ENCODE results near the gene RPL31.

RPL31 gene

DNA sequence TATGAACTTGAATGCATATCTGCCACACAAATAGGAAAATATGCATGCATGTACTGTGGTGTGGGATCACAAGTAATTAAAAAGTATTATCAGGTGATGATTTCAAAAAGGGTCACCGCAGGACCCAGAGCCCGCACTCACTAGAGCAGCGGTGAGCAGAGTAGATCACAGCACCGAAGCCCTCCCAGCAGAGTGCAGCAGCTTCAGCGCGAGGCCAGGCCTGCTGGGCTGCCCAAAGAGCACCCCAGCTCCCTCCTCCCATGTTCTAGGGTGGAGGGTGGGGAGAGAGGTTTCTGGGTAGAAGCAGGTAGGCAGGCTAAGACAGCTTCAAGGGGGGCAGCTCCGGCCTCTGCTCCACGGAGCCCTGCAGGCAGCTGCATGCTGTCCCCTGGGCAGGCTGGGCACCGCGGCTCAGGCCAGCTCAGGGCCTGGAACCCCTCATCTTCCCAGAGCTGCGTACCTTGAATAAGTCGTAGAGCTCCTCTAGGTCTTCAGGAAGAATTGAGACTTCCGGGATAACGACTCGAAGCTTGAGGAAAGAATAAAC lies 24.9 kb downstream of the RPL31 start:
- H2BK120ac ChIP-seq (ENCODE audit: low read depth, low read length) = no peak overlapping the region
- no peak overlapping the region for H2BK15ac ChIP-seq (ENCODE audit: low read length)
- H3K36me3 ChIP-seq (replicated peaks in 1 of 2; ENCODE audit: control insufficient read depth in 2 of 2, insufficient read depth in 2 of 2, low read length in 2 of 2) = peaks cover 6 to 26% of the 10 kb centered on the region in 2 donors
- no peak overlapping the region for H3K4ac ChIP-seq (ENCODE audit: low read length)
- peaks cover 4 to 7% of the 10 kb centered on the region in 2 donors for H3K9me3 ChIP-seq (replicated peaks in 1 of 2; ENCODE audit: control insufficient read depth in 2 of 2, insufficient read depth in 1 of 2, low read depth in 1 of 2, low read length in 2 of 2)
- H3K4me1 ChIP-seq (ENCODE audit: control insufficient read depth in 2 of 2, insufficient read depth in 1 of 2, low read depth in 1 of 2, low read length in 2 of 2) = peaks cover 10 to 11% of the 10 kb centered on the region in 2 donors
- no peak overlapping the region for H3K4me3 ChIP-seq (ENCODE audit: low read length in 2 of 2)
- H4K8ac ChIP-seq (ENCODE audit: low read depth, low read length) = no peak overlapping the region
- no peak overlapping the region for H2BK5ac ChIP-seq (ENCODE audit: low read length)
- H2AK5ac ChIP-seq (ENCODE audit: low read depth, low read length) = peak overlapping the region; percentile 73
- H3K23ac ChIP-seq (ENCODE audit: low read depth, low read length, poor library complexity) = no peak overlapping the region
- H3K9ac ChIP-seq (ENCODE audit: low read depth, low read length, poor library complexity) = peak overlapping the region; percentile 39
- H3K79me1 ChIP-seq (ENCODE audit: low read depth, low read length) = no peaks in the 10 kb centered on the region
- no peaks in the 10 kb centered on the region for H3K27me3 ChIP-seq (ENCODE audit: control insufficient read depth in 3 of 3, insufficient read depth in 3 of 3, low read depth in 1 of 3, low read length in 3 of 3)
- H3K4me2 ChIP-seq (ENCODE audit: insufficient read depth, low read length, poor library complexity, severe bottlenecking) = no peak overlapping the region
- no CpG with 5 or more reads among the region's 15 CpGs for WGBS, 2 donors (ENCODE audit: extremely low coverage in 2 of 2, insufficient read length in 2 of 2, insufficient replicate concordance in 1 of 2)
- DNase-seq (ENCODE audit: low spot score) = no peak
- H3K18ac ChIP-seq (ENCODE audit: low read length) = peak overlapping the region; percentile 67
- H2AFZ ChIP-seq (ENCODE audit: low read length) = no peak overlapping the region
- no peak overlapping the region for H2BK12ac ChIP-seq (ENCODE audit: low read length)
- H3K14ac ChIP-seq (ENCODE audit: low read length) = peak overlapping the region; percentile 59
- no peak overlapping the region for H3K27ac ChIP-seq (replicated peaks; ENCODE audit: low read length)
- no peak overlapping the region for H4K91ac ChIP-seq (ENCODE audit: low read depth, low read length, poor library complexity)

DNA sequence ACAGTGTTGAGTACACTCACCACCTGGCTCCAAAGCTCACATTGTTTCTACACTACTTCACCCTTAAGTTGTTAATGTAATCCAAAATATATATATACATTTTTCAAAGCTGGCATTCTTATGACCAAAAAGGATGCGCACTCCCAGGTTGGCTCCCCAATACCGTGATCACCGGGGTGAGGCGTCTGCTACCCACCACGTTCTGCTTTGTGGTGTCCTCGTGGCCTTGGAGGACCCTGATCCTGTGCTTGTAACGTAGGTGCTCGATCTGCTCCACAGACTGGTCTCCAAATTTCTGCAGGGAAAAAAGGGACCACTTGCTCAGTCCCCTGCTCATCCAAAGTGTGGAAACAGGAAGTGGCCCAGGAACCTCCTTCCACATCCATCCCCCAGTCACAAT lies 25.8 kb downstream of the RPL31 start:
- H4K8ac ChIP-seq (ENCODE audit: low read depth, low read length) = no peak overlapping the region
- no peak for DNase-seq (ENCODE audit: low spot score)
- H2BK120ac ChIP-seq (ENCODE audit: low read depth, low read length) = no peak overlapping the region
- no peak overlapping the region for H2AK5ac ChIP-seq (ENCODE audit: low read depth, low read length)
- no peak overlapping the region for H3K27ac ChIP-seq (replicated peaks; ENCODE audit: low read length)
- H3K4me1 ChIP-seq (ENCODE audit: control insufficient read depth in 2 of 2, insufficient read depth in 1 of 2, low read depth in 1 of 2, low read length in 2 of 2) = peaks cover 10 to 11% of the 10 kb centered on the region in 2 donors
- no peak overlapping the region for H3K14ac ChIP-seq (ENCODE audit: low read length)
- H2BK5ac ChIP-seq (ENCODE audit: low read length) = no peak overlapping the region
- no peaks in the 10 kb centered on the region for H3K27me3 ChIP-seq (ENCODE audit: control insufficient read depth in 3 of 3, insufficient read depth in 3 of 3, low read depth in 1 of 3, low read length in 3 of 3)
- H2BK15ac ChIP-seq (ENCODE audit: low read length) = no peak overlapping the region
- H4K91ac ChIP-seq (ENCODE audit: low read depth, low read length, poor library complexity) = no peak overlapping the region
- H2BK12ac ChIP-seq (ENCODE audit: low read length) = no peak overlapping the region
- H3K4me3 ChIP-seq (ENCODE audit: low read length in 2 of 2) = no peak overlapping the region
- H3K9me3 ChIP-seq (replicated peaks in 1 of 2; ENCODE audit: control insufficient read depth in 2 of 2, insufficient read depth in 1 of 2, low read depth in 1 of 2, low read length in 2 of 2) = peaks cover 4 to 7% of the 10 kb centered on the region in 2 donors
- H3K4ac ChIP-seq (ENCODE audit: low read length) = no peak overlapping the region
- no peaks in the 10 kb centered on the region for H3K79me1 ChIP-seq (ENCODE audit: low read depth, low read length)
- H3K18ac ChIP-seq (ENCODE audit: low read length) = no peak overlapping the region
- H2AFZ ChIP-seq (ENCODE audit: low read length) = no peak overlapping the region
- H3K23ac ChIP-seq (ENCODE audit: low read depth, low read length, poor library complexity) = no peak overlapping the region
- no peak overlapping the region for H3K9ac ChIP-seq (ENCODE audit: low read depth, low read length, poor library complexity)
- no CpG with 5 or more reads among the region's 8 CpGs for WGBS, 2 donors (ENCODE audit: extremely low coverage in 2 of 2, insufficient read length in 2 of 2, insufficient replicate concordance in 1 of 2)
- no peak overlapping the region for H3K4me2 ChIP-seq (ENCODE audit: insufficient read depth, low read length, poor library complexity, severe bottlenecking)
- peaks cover 5 to 17% of the 10 kb centered on the region in 2 donors for H3K36me3 ChIP-seq (replicated peaks in 1 of 2; ENCODE audit: control insufficient read depth in 2 of 2, insufficient read depth in 2 of 2, low read length in 2 of 2)

DNA sequence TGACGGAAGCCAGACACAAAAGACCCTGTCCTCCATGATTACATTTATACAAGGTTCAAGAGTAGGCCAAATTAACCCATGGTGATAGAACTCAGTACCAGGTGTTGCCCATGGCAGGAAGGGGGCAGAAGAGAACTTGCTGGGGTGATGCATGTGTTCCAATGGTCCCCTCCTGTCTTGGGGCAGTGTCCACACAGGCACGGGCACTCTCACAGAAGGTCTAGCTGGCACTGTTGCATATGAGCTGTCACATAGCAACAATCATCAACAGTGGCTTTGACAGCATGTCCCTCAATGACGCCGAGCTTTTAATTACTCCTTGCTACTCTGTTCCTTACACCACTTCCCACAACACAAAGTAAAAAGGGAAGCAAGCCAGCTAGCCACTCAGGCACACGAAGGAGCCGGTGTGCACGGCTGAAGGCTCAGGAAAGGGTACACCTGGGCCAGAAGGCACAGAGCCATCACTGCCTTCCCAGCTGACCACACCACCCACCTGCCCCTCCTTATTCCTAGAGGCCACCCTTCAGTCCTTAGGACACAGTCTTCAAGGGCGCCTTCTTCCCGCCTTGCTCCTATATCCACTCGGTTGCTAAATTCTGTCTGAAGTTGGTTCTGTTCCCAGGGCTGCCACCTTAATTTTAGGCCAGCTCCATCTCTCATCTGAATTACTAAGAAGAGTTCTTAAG lies 28.9 kb downstream of the RPL31 start:
- no peak overlapping the region for H3K4ac ChIP-seq (ENCODE audit: low read length)
- DNase-seq (ENCODE audit: low spot score) = no peak
- no peak overlapping the region for H3K18ac ChIP-seq (ENCODE audit: low read length)
- no peak overlapping the region for H3K14ac ChIP-seq (ENCODE audit: low read length)
- no peak overlapping the region for H4K91ac ChIP-seq (ENCODE audit: low read depth, low read length, poor library complexity)
- H3K9ac ChIP-seq (ENCODE audit: low read depth, low read length, poor library complexity) = no peak overlapping the region
- H3K23ac ChIP-seq (ENCODE audit: low read depth, low read length, poor library complexity) = no peak overlapping the region
- whole genome bisulfite sequencing, 2 donors (ENCODE audit: extremely low coverage in 2 of 2, insufficient read length in 2 of 2, insufficient replicate concordance in 1 of 2) = no CpG with 5 or more reads among the region's 10 CpGs
- H3K4me2 ChIP-seq (ENCODE audit: insufficient read depth, low read length, poor library complexity, severe bottlenecking) = no peak overlapping the region
- H2BK15ac ChIP-seq (ENCODE audit: low read length) = no peak overlapping the region
- H3K9me3 ChIP-seq (replicated peaks in 1 of 2; ENCODE audit: control insufficient read depth in 2 of 2, insufficient read depth in 1 of 2, low read depth in 1 of 2, low read length in 2 of 2) = peaks cover 4 to 7% of the 10 kb centered on the region in 2 donors
- H2AFZ ChIP-seq (ENCODE audit: low read length) = no peak overlapping the region
- H2BK12ac ChIP-seq (ENCODE audit: low read length) = no peak overlapping the region
- no peak overlapping the region for H3K4me3 ChIP-seq (ENCODE audit: low read length in 2 of 2)
- no peaks in the 10 kb centered on the region for H3K27me3 ChIP-seq (ENCODE audit: control insufficient read depth in 3 of 3, insufficient read depth in 3 of 3, low read depth in 1 of 3, low read length in 3 of 3)
- no peak overlapping the region for H2BK120ac ChIP-seq (ENCODE audit: low read depth, low read length)
- peaks cover 6 to 8% of the 10 kb centered on the region in 2 donors for H3K4me1 ChIP-seq (ENCODE audit: control insufficient read depth in 2 of 2, insufficient read depth in 1 of 2, low read depth in 1 of 2, low read length in 2 of 2)
- no peak overlapping the region for H2AK5ac ChIP-seq (ENCODE audit: low read depth, low read length)
- no peak overlapping the region for H2BK5ac ChIP-seq (ENCODE audit: low read length)
- peaks cover 0 to 3% of the 10 kb centered on the region in 2 donors for H3K36me3 ChIP-seq (replicated peaks in 1 of 2; ENCODE audit: control insufficient read depth in 2 of 2, insufficient read depth in 2 of 2, low read length in 2 of 2)
- no peaks in the 10 kb centered on the region for H3K79me1 ChIP-seq (ENCODE audit: low read depth, low read length)
- no peak overlapping the region for H3K27ac ChIP-seq (replicated peaks; ENCODE audit: low read length)
- H4K8ac ChIP-seq (ENCODE audit: low read depth, low read length) = no peak overlapping the region

DNA sequence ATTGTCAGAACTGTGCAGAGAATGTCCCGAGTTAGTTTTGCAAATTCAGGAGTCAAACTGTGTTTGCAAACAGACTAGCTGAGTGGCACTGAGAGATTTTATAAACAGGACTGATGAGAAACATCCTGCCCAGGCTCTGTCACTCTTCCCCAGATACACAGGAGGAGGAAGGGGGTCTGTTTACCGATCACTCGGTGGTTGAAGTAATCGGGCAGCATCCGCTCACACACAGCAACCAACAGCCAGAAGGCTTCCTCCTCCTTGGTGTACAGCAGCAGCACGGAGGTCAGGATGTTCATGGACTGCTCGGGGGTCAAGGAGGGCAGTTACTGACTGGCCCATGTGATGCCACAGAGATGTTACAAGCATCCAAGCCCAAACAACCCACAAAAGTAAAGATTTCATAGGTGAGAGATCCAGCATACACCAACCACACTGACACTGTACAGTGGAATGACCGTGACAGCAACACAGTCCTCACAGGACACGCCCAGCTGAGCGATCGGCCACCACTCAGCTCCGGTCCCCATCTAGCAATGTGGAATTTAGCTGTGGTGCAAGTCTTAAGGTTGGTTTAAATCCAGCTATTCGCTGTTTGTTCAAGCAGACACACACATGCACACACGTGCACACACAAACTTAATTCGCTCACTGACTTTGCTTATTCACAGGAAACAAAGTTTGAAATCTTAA lies 30.1 kb downstream of the RPL31 start:
- no peak overlapping the region for H2AK5ac ChIP-seq (ENCODE audit: low read depth, low read length)
- DNase-seq (ENCODE audit: low spot score) = no peak
- H3K14ac ChIP-seq (ENCODE audit: low read length) = no peak overlapping the region
- no peak overlapping the region for H3K23ac ChIP-seq (ENCODE audit: low read depth, low read length, poor library complexity)
- no peak overlapping the region for H2BK15ac ChIP-seq (ENCODE audit: low read length)
- no peak overlapping the region for H2AFZ ChIP-seq (ENCODE audit: low read length)
- no peak overlapping the region for H3K4ac ChIP-seq (ENCODE audit: low read length)
- no peaks in the 10 kb centered on the region for H3K4me1 ChIP-seq (ENCODE audit: control insufficient read depth in 2 of 2, insufficient read depth in 1 of 2, low read depth in 1 of 2, low read length in 2 of 2)
- H3K36me3 ChIP-seq (replicated peaks in 1 of 2; ENCODE audit: control insufficient read depth in 2 of 2, insufficient read depth in 2 of 2, low read length in 2 of 2) = peaks cover 0 to 3% of the 10 kb centered on the region in 2 donors
- H3K9ac ChIP-seq (ENCODE audit: low read depth, low read length, poor library complexity) = no peak overlapping the region
- no peaks in the 10 kb centered on the region for H3K27me3 ChIP-seq (ENCODE audit: control insufficient read depth in 3 of 3, insufficient read depth in 3 of 3, low read depth in 1 of 3, low read length in 3 of 3)
- no peak overlapping the region for H4K91ac ChIP-seq (ENCODE audit: low read depth, low read length, poor library complexity)
- no peak overlapping the region for H4K8ac ChIP-seq (ENCODE audit: low read depth, low read length)
- H3K4me3 ChIP-seq (ENCODE audit: low read length in 2 of 2) = no peak overlapping the region
- H3K9me3 ChIP-seq (replicated peaks in 1 of 2; ENCODE audit: control insufficient read depth in 2 of 2, insufficient read depth in 1 of 2, low read depth in 1 of 2, low read length in 2 of 2) = peaks cover 4 to 7% of the 10 kb centered on the region in 2 donors
- H3K79me1 ChIP-seq (ENCODE audit: low read depth, low read length) = no peaks in the 10 kb centered on the region
- H3K4me2 ChIP-seq (ENCODE audit: insufficient read depth, low read length, poor library complexity, severe bottlenecking) = no peak overlapping the region
- no peak overlapping the region for H2BK12ac ChIP-seq (ENCODE audit: low read length)
- no peak overlapping the region for H2BK5ac ChIP-seq (ENCODE audit: low read length)
- H2BK120ac ChIP-seq (ENCODE audit: low read depth, low read length) = no peak overlapping the region
- no peak overlapping the region for H3K27ac ChIP-seq (replicated peaks; ENCODE audit: low read length)
- H3K18ac ChIP-seq (ENCODE audit: low read length) = no peak overlapping the region
- WGBS, 2 donors (ENCODE audit: extremely low coverage in 2 of 2, insufficient read length in 2 of 2, insufficient replicate concordance in 1 of 2) = no CpG with 5 or more reads among the region's 15 CpGs
